ENCODE results near the gene ADAM11.
A peak's percentile ranks its signal among the peaks of the same experiment; 100 is the strongest.
"Not testable (repeated sequence)": the region's sequence is repeated elsewhere in the genome, so short reads cannot be mapped to it uniquely, and the experiment has no call there.

ADAM11 gene, protein sequence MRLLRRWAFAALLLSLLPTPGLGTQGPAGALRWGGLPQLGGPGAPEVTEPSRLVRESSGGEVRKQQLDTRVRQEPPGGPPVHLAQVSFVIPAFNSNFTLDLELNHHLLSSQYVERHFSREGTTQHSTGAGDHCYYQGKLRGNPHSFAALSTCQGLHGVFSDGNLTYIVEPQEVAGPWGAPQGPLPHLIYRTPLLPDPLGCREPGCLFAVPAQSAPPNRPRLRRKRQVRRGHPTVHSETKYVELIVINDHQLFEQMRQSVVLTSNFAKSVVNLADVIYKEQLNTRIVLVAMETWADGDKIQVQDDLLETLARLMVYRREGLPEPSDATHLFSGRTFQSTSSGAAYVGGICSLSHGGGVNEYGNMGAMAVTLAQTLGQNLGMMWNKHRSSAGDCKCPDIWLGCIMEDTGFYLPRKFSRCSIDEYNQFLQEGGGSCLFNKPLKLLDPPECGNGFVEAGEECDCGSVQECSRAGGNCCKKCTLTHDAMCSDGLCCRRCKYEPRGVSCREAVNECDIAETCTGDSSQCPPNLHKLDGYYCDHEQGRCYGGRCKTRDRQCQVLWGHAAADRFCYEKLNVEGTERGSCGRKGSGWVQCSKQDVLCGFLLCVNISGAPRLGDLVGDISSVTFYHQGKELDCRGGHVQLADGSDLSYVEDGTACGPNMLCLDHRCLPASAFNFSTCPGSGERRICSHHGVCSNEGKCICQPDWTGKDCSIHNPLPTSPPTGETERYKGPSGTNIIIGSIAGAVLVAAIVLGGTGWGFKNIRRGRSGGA

DNA sequence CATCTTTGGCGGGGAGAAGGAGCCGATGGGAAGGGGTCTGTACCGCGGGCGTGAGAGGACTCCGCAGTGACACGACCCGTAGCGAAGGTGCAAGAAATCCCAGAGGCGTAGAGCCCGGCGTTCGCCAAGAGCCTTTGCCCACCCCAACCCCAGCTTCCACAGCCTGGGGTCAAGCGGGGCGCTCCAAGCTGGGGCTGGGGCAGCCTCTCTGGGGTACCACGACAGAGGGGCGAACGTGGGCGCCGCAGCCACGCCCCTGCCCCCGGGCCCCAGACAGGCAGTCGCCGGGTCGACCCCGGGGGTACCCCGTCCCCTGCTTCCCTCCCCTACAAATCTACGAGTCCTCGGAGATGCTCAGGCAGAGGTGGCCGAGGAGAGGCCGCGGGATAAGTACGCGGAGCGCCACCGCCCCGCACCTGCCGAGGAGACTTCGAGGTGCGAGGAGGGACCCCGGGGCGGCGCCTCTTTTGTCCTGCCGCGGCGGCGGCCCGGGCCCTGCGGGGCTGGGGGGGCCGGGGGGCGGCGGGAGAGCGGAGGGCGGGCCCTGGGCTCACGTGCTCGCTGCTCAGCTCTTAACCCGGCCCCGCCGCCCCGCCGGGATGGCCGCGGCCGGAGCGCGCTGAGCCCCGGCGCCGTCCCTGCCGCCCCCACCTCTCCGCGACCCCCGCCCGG is at the start of gene ADAM11:
Gene ADAM11 (plus strand): TSS at position 575 of the 672 bp plus-strand sequence. CDS start 212 bp downstream, outside the sequence.
- peak; percentile 48 for FAIRE-seq
- peak; percentile 75 for DNase-seq (ENCODE audit: insufficient read length, low spot score)

DNA sequence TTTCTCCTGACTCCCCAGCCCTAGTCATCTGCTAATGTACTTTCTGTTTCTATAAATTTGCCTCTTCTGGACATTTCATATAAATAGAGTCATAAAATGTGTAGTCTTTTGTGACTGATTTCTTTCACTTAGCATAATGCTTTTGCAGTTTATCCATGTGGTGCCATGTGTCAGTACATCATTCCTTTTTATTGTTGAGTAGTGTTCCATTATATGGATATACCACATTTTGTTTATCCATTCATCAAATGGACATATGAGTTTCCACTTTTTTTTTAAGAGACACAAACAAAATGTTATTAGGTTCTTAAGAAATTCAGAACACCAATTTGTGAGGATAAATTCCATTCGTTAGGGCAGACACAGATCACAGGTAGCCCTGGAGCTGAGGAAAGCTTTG is 39.3 kb upstream of the ADAM11 start:
- DNase-seq (ENCODE audit: insufficient read length, low spot score) (no peak), FAIRE-seq (no peak)

DNA sequence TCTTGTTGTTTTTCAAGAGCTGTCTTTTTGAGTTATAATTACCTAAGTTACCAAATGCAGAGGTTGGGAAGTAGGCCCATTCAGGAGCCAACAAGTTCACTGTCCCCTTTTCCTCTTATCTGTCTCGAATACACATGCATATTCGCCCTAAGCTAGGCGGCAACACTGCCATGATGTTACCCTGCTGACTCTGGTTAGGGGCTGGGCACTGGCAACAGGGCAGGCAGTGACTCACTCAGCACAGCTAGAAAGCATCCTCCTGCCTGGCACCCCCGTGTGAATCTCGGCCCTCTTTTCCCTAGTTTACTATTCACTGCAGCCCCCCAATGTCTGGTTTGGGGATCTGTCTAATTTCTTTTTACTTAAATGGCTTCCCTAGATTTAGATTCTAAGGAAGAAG is 36.5 kb upstream of the ADAM11 start:
- no peak for FAIRE-seq

DNA sequence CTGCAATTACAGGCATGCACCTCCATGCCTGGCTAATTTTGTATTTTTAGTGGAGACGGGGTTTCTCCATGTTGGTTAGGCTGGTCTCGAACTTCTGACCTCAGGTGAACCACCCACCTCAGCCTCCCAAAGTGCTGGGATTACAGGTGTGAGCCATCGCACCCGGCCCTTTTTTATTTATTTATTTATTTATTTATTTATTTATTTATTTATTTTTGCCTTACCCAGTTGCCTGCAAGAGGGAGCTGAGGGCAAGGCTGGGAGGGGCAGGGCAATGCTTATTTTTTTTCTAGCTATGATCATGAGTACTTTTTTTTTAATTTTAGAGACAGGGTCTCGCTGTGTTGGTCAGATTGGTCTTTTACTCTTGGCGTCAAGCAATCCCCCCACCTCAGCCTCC is 32.7 kb upstream of the ADAM11 start:
- DNase-seq (ENCODE audit: insufficient read length, low spot score); FAIRE-seq: not testable (repeated sequence)

More for the DNA sequence above, 36.5 kb upstream of the ADAM11 start:
- no peak for DNase-seq (ENCODE audit: insufficient read length, low spot score)

DNA sequence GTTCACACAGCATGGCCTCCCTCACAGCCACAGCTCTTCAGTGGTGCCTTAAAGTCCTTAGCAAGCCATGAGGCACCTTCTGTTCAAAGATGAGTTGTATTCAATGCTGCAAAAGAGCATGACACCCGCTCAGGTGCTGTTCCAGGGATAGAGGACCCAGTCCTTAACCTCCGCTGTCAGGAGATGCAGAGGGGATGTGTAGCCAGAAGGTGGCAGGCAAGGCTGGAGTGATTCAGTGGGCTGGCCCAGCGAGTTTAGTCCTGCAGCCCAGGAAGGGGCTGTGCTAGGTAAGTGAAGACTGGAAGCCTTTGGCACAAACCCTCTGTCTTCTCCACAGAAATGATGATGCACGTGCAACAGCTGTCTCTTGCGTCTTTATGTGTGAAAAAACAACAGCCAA is 25.0 kb upstream of the ADAM11 start:
- DNase-seq (ENCODE audit: insufficient read length, low spot score) (peak; percentile 48), FAIRE-seq (peak; percentile 86)

DNA sequence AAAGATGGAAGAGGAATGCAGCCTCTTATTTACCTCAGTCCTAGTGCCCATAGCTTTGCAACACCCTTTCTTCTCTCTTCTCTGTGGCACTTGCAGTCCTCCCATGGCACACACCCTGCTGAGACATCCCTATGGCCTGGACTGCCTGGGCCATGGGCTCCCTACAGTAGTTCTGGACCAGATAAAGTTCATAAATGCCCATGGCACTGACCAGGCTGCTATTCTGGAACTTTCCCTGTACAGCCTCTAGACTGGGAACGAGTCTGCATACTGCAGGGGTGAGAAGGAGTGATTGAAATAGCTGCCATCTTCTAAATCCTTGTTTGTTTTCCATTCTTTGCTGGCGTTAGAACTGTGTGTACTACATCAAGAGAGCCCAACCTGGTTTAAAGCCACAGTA is 24.5 kb upstream of the ADAM11 start:
- DNase-seq (ENCODE audit: insufficient read length, low spot score) (no peak), FAIRE-seq (no peak)

DNA sequence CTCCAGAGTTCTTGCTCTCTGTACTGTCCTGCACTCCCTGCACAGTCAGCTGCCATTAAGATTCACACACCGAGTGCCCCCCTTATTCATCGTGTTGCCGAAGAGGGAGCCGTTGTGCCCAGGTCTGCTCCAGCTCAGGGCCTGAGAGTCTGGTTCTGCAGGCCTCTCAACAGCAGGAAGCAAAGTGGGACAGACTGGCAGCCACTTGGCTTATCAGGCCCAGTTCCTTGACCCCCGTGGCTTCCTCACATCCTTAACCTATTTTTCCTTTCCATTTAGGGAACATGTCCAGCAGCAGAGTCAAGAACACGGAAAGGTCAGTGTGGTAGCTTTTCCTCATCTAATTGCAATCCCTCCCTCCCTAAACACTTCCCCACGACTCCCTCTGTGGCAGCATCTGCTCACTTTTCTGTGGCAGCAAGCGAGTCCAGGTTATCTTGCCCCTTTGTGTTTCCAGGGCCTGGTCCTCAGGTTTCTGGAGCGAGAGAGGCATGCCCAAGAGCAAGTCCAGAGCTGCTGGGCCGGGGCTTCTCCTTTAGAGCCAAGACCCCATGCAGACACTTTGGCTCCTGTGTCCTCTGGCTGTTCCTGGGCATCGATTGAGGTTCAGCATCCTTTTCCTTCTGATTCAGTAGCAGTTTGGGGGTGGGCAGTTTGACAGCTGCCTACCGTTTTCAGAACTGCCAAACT is 22.1 kb upstream of the ADAM11 start:
- peak; percentile 20 for FAIRE-seq
- no peak for DNase-seq (ENCODE audit: insufficient read length, low spot score)

DNA sequence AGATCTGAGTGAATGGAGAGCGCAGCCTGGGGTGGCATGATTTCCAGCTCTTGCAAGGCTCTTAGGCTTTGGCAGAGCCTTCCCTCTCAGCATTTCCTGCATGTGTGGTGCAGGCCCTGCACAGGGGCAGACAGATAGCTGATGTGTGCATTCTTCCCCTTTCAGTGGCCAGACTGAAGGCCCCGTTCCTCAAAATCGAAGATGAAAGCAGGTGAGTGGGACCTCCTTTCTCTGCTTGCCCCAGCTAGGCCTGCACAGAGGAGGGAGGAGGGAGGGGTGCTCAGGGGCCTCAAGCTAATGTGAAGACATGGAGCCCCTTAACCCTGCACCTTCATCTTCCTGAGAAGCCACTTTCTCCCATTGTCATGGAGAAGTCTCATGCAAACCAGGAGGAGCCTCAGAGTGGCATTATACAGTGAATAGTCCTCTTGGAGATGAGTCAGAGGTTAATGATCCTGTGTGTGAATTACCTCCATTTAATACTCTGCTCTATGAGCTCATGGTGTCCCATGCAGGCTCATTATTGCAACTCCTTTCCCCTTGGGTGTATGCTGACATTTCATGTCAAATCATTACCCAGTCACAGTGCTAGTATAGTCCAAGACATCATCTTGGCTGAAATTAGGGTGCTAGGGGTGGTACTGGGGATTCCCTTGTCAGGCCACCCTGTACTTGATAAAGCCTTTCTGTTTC is 20.4 kb upstream of the ADAM11 start:
- DNase-seq (ENCODE audit: insufficient read length, low spot score): no peak
- FAIRE-seq: peak; percentile 42

DNA sequence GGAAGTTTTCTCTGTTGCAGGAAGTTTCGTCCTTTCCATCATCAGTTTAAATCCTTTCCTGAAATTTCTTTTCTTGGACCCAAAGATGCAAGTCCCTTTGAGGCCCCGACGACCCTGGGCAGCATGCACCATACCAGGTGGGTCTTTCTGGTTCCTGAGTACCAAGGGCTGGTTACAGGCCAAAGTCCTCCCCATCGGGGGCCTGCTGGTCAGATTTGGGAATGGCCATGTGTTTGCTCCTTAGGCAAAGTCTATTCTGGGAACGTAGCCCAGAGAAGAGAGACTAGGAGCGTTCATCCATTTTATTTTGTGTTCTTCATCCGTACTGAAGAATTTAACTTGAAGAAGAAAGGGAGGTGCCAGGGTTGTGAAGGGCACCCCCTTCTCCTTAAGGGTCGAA is 17.5 kb upstream of the ADAM11 start:
- no peak for FAIRE-seq
- no peak for DNase-seq (ENCODE audit: insufficient read length, low spot score)

DNA sequence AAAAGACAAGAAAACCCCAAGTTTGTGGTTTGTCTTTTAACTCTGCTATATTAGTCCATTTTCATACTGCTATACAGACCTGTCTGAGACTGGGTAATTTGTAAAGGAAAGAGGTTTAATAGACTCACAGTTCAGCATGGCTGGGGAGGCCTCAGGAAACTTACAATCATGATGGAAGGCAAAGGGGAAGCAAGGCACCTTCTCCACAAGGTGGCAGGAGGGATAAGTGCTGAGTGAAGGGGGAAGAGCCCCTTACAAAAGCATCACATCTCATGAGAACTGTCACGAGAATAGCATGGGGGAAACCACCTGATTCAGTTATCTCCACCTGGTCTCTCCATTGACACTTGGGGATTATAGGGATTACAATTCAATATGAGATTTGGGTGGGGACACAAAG is 13.5 kb upstream of the ADAM11 start:
- DNase-seq (ENCODE audit: insufficient read length, low spot score) (no peak), FAIRE-seq (no peak)

DNA sequence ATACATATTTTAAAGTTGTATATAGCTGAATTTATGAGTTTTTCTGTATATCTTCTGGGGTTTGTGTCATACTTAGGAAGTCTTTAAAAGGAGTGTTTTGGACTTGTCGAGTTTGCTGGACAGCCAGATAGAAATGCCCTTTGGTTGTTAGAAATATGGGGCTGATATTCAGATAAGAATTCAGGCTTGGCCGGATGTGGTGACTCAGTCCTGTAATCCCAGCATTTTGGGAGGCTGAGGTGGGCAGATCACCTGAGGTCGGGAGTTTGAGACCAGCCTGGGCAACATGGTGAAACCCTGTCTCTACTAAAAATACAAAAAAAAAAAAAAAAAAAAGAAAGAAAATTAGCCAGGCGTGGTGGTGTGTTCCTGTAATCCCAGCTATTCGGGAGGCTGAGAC is 13.1 kb upstream of the ADAM11 start:
- DNase-seq (ENCODE audit: insufficient read length, low spot score); FAIRE-seq: not testable (repeated sequence)

DNA sequence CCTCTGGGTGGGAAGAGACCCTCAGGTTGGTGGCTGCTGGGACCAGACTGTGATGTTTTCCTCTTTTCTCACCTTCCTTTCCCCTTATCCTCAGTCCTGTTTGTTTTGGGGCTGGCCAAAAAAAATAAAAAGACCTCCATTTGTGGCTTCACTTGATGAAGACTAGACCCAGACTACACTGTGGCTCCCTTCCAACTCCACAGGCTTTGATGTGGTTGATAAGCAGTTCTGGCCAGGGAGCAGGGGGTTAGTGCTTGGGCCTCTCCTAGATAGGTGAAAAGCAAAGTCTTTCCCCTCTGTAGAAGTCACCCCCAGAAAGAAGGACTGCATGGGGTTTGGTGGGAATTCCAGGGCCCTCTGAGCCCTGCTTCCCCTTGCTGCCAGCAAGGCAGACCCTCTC is 11.2 kb upstream of the ADAM11 start:
- DNase-seq (ENCODE audit: insufficient read length, low spot score): no peak
- FAIRE-seq: no peak

DNA sequence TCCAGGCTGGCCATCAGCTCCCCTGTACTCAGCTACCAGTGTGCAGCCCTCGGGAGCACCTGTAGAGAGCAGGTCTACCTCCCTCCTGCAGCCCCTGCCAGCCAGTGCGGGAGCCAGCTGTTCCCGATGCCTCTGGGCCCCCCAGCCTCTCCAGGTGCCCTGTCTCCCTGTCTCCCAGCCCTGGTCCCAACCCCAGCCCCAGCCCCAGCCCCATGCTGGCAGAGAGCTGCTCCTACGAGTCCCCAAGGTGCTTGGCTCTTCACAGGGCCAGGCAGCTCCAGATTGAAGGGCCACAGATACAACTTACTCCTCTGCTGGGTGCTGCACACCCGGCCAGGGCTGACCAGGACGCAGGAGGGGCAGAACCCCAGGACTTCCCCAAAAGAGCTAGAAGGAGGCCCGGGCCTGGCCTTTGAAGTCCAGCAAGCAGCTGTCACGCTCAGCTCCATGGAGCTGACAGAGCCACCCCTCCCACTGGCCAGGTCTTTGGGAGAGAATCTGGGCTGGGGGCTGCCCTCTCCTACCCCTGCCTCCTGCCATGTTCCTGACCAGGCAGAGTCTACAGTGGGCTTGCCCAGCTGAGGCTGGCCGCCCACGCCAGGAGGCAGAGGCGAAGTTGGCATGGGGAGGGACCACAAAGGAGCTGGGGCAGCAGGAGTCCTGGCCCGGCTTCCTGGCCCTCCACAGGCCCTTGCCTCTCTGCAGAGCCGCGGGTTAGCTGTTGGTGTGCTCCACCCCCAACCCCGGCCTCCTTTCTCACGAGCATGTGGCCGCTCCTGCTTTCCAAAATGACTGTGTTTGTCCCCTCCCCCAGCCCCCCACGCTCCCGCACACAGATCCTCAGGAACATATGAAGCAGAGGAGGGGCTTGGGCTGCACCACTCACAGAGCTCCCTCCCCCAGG is 9.5 kb upstream of the ADAM11 start:
- FAIRE-seq: no peak
- no peak for DNase-seq (ENCODE audit: insufficient read length, low spot score)

DNA sequence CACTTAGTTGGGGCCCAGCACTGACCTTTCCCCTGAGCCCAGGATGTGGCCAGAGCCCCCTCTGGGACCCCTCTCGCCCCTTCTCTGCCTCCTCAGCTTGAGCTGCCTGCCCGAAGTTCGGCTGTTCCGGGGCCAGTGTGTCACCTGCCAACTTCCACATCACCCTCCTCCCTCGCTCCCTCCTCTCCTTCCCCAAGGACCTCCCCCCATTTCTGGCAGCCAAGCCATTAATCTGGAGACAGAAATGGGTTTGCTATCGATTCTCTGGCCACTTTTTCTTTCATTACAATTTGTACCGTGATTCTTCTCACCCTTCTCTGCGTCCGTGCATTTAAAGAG is 8.8 kb upstream of the ADAM11 start:
- FAIRE-seq: no peak
- no peak for DNase-seq (ENCODE audit: insufficient read length, low spot score)

DNA sequence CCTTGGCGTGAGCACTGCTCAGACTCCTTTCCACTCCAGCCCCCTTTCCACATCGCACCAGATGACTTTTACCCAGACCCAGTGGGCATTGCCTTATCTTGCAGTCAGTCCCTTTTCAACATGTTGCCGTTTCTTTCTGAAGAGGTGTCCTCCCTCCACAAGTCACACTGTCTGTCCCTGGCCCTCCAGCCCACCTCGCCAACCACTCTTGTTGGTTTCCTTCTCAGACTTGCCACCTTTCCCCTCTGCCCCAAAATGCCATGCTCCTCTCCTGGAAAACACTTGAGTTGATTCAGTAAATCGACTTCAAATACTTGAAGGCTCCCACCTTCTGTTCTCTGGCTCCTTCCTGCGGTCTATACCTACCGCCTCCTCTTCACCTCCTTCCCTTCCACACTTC is 7.5 kb upstream of the ADAM11 start:
- FAIRE-seq (no peak), DNase-seq (ENCODE audit: insufficient read length, low spot score) (no peak)

DNA sequence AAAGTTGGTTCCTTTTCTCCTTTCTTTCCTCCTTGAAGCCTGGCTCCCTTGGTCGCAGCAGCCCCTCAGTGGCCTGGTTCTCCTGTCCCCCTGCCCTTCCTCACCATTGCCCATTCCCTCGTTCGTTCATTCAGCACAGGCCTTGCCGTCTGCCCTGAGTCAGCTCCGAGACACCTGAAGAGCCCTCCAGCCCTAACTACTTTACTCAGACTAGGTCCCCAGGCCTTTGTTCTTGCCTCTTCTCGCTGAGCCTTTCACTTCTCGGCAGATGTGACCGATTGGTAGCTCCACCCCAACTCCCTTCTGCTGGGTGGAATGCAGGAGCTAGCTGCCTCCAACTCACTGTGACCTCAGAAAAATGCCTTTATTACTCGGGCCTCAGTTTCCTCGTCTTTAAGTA is 7.0 kb upstream of the ADAM11 start:
- FAIRE-seq (no peak), DNase-seq (ENCODE audit: insufficient read length, low spot score) (no peak)

DNA sequence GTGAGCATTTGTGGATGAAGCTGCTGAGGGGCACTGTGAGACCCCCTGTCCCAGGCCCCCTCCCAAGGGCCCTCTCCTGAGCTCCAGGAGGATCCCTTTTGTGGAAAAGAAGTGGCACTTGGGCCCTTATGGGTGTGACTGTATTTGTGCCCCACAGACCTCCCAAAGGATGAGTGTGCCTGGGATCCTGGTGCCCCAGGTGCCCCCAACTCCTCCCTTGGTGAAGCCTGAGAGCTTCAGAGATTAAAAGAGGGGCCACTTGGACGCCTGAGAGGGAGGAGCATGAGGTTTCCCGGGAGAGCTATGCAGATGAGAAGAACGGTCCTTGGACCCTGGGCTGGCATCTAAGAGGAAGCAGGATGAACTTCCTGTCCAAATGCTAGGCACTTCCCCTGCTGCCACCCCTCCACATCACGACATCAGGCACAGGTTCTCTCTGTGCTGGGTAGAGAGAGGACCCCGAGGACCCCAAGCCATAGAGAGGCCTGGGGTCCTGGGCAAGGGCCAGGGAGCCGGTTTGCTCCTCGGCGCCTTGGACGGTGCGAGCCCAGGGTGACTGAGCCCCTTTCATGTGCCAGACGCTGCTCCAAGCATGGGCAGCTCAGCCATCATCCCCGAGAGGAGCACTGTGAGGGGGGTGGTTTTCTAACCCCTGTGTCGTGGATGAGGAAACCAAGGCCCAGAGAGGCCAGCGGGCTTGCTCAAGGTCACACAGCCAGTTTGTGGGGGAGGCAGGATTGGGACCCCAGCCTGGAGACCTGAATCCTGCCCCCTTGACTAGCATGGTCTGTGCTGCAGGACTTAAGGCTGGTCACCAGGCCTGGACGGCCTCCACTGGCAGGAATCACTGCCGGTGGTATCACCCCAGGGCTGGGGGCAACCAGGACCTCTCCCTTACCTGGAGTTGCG is 5.6 kb upstream of the ADAM11 start:
- DNase-seq (ENCODE audit: insufficient read length, low spot score) (no peak), FAIRE-seq (no peak)

DNA sequence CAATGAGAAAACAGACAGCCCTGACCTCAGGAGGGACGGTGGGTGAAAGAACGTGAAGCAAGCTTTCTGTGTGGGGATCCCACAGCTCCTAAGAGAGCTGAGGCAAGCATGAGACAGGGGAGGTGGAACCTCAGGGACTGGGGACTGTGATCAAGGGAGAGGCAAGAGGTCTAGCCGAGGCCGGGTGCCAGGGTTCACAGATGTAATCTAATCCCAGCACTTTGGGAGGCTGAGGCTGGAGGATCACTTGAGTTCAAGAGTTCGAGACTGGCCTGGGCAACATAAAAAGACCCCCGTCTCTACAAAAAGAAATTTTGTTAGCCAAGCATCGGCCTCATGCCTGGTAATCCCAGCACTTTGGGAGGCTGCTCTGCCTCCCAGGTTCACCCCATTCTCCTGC is 4.5 kb upstream of the ADAM11 start:
- FAIRE-seq (peak; percentile 72), DNase-seq (ENCODE audit: insufficient read length, low spot score) (no peak)

All from HTR-8/SVneo (cell line).